ENCODE data around the gene SMIM5.

Gene SMIM5

DNA sequence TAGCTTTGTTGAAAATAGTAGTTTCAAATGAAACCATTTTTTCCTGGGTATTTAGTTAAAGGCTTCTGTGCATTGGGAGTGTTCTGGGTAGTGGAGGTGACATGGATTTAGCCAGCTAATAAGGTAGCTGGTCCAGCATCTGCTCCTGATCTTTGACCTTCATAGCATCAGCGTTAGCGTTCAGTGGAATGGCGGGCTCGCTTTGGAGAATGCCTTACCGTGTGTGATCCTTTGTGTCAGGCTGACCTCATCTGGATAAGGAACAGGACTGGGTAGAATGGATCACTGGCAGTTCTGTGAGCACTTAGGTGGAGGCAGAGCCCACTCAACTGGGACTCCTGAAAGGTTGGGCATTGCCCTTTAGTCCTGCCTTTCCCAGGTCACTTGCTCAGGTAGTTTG lies 37.6 kb downstream of the SMIM5 start:
- DNase-seq, result no peak

DNA sequence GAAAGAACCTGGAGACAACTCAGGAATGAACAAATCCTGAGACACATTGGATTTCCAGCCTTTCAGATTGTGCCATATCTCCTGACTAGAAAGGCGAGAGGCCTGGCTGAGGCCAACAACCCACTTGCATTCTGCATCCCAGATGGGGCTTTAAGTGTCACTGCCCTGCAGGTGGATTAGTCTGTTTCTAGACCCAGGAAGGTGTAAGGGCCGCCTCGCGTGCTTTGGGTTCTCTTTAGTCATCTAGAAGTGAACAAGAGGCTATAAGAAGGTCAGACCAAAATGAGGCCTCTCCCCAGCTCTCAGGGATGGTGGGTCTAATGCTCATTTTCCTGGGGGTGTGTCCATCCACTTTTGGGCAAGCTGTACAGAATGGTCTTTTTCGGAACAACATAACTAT lies 38.8 kb downstream of the SMIM5 start:
- DNase-seq, result no peak

DNA sequence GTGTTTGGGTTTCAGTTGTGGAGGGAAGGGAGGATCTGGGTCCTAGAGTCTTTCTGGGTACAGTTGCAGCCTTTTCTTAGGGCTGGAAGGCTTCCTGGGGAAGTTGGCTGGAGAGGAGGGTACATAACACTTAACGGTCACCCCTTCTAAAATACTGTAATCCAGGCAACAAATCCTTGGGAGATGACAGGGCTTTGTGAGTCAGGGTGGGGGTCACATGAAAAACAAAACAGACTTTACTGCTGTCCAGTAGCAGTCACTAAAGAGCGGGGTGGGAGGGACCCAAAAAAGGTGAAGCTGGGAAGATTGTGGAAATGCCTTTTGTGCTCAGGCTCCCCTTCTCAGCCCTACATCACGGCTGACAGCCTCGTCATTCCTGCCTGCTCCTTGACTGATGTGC lies 40.3 kb downstream of the SMIM5 start:
- no peak for DNase-seq

DNA sequence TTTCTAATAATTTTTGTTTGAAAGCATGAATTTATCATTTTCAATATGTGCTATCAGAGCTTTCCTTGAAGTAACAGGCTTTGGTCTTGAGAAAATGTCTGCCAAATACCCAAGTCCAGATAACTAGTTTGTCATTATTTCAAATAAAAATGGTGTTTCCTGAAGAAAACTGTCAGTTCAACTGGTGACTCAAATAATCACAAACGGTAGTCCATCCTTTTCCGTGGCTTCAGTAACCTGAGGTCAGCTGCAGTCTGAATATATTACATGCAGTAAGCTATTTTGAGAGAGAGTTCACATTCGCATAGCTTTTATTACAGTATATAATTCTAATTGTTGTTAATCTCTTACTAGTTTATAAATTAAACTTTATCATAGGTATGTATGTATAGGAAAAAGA lies 43.2 kb downstream of the SMIM5 start:
- DNase-seq, result no peak

DNA sequence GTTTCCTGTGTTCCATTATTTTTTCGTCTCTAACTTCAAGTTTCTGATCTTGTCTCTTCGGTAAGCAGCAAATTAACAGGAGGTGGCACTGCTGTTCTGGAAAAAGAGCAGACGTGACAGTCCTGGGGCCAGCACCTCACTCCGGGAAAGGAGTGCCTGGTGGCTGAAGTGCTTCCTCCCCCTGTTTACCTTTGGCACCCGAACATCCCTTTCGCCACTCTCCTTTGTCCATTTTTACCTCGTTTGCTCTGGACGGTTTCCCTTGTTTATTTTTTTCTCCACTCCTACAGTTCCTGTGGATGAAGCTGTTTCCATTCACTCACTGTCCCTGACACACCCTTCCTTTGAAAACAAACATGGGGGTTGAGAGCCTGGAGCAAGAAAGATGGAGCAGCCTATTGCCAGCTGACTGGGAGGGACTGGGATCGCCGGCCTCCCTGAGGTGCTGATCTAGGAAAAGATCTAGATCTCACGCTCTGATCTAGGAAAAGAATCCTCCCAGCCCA lies 46.5 kb downstream of the SMIM5 start:
- DNase-seq, result no peak

DNA sequence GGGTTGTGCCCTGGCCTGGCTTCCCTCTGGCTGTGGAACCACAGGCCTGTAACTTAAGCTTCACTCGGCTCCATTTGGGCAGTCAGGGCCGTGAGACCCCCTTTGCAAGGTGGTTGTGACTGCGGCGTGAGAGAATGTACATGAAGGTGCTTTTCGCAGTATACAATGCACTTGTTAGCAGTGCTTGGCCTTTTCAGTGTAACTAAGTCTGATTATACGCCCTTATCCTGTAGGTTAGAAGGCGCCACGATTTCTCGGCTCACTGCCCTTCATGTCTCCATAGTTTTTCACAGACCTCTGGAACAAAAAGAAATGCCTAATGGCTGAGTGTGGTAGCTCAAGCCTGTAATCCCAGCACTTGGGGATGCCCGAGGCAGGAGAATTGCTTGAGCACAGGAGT lies 47.2 kb downstream of the SMIM5 start:
- no peak for DNase-seq

DNA sequence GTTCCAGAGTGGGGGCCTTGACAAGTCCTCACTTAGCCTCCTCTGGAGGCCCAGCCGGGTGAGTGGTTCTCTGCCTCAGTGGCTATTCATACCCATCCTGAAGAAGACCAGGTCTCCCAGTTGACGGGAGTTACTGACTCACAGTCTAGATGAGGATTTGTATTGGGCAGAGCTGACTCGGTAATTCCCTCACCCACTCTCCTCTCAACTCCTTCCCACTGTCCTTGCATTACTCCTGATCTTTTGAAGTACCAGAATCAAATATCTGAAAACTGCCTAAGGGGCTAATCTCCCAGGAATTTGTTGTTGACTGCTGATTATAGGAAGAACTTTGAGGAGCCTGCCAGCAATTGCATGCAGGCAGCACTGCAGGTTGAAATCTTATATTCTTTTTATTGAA lies 48.1 kb downstream of the SMIM5 start:
- no peak for DNase-seq

DNA sequence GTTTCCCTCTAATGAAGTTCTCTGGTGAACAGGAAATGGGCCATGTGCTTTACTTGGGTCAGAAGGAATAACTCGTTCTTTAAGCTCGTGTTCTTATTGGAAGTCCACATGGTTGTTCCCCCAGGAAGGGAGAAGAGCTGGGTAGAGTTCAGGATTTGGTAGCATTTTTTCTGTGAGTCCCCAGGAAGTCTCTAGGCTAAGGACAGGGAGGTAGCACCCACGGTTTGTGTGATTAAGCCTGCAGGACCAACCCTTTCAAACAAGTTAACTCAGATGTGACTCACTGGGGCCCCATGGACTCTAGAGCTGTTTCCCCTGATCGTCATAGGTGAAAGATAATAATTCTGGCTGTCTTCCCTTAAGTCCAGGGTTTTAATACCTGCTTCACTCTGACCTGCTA lies 50.3 kb downstream of the SMIM5 start:
- no peak for DNase-seq

DNA sequence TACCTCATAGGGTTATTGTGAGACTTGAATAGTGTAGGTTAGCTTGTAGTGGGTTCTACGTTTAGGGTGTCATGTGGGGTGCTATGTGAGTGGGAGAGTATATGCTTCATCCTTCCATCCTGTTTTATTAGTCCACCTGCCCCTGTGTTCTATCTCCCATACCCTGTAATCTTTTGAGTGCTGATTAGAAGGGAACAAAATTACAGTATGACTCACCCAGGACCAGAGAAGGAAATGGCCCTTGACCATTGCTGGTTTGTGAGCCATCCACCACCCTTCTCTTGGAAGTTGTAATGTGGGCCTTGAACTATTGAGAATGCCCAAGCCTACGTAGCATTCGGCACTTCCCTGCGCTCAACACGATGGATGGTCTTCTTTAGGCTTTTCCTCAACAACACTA lies 51.0 kb downstream of the SMIM5 start:
- DNase-seq, result no peak

DNA sequence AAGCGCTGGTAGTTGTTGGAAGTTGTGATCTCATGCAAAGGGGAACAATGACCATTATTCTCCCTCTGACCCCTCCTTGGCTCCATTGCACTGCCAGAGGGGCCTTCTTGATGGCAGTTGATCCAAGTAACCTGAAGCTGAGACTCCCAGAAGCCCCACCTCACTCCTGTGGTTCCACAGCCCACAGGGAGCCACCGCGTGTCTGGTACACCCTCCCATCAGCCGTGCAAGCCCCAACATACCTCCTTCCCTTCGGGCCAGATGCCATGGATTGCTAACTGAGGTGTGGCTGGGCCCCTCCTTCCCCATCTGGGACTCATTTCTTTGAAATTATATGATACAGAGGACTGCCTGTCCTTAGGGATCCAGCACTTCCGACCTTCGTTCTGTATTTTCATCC lies 51.7 kb downstream of the SMIM5 start:
- DNase-seq, result no peak

DNA sequence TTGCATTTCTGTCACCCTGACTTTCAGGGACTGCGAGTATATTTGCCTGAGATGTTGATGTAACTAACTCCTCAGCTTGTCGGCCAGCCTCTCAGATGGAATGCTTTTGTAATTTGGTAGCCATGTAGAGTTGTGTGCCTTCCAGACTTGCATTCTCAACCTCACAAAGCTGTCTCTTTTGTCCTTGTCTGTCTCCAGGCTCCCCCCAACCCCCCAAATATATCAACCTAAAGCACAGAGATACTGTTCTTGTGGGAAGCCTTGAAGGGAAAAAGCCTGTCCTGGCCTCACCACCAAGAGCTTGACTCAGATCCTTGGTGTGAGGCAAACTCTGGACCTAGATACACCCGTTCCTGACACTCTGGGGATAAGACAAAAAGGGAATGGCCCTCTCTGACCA lies 52.3 kb downstream of the SMIM5 start:
- DNase-seq, result no peak

DNA sequence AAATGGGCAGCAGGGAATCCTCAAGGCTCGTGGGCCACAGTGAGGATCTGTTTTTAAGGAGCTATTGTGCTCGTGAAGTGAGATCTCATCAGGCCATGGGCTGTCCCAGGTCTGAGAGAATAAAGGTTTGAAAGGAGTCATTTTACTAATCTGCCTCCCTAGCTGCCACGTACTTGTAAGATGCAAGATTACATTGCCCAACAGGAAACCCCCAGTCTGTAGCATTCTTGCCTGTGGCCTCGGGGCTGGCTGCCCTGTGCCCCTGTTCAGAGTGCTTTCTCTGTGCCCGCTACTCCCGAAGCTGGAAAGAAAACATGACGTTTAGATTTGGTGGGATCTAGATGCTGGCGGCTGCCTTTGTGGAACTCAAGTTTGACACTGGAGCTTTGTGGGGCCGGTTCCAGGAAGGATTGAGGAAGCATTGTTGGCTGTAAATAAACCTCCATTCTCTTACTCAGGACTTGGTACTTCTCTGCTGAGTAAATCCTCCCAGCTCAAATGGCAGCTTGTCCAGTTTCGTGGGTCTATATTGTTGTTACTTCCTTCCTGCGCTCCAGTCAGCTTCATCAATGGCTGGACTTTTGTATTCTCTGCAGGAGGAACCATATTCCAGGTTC lies 55.1 kb downstream of the SMIM5 start:
- DNase-seq, result peak in 1 of 5 experiments; percentile 58

DNA sequence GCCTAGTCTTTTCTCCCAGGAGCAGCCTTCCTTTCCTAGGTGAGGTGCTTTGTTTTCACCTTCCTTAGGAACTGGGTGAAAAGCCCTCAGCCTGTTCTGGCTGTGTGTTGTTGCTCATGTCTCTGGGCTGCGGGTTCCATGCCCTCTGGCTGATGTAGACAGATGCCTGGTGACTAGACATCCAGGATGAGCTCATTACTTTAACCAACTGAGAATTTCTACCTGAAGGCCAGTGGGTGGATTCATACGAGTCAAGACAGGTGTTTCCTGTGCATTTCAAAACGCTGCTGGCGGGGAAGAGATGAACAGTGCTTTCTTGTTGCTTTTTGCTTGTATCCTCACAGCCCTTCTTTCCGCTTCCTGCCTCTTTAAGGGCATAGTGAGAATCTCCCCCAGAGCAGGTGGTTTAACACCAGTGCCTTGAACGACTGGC lies 56.2 kb downstream of the SMIM5 start:
- peak in 2 of 5 experiments; percentile 23 to 56 for DNase-seq
